OCI-LY3 (cell line): ENCODE results near the gene SRSF4.

Experiments
- CTCF ChIP-seq: fragments of 200-600, 300-600 bp; sonication (generic); IDR thresholded peaks from 2 replicates; pipeline ENCODE4 v1.5.1; 2014; ENCODE audit warnings: antibody characterized with exemption, low read length, low read depth
- EZH2phosphoT487 ChIP-seq: fragments of 200-600 bp; shearing (Covaris generic); IDR thresholded peaks from 2 replicates; pipeline ENCODE4 v1.6.1; 2018; ENCODE audit warnings: antibody characterized with exemption, mixed run types, low read depth

DNA sequence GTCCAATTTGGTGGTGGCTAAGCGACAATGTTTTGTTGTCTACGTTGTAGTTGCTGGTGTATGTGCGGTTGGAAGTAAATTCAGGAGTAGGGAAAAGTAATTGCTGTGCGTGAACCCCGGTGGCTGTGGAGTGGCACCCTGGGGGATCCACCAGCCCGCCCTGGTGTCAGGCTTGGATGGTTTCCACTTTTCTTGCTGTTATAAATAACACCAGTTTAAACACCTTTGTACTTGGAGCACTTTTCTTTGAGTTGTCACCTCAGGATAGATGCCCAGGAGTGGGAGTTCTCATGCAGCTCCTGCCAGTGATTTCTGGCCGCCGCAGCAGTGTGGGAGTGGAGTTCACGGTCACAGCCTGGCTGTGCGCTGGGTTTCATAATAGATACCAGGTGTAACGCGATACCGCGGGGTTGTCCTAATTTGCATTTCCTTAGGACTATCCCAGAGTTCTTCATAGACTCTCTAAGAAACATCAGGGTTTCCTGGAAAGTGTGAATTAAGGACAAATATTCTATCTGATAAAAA, 45.2 kb downstream of the SRSF4 start:
- TF ChIP-seq CTCF (no peak), EZH2phosphoT487 (no peak)
